ENCODE measurements around the gene PP2D1.
"Not testable (repeated sequence)": the region's sequence is repeated elsewhere in the genome, so short reads cannot be mapped to it uniquely, and the experiment has no call there.

Gene PP2D1, protein sequence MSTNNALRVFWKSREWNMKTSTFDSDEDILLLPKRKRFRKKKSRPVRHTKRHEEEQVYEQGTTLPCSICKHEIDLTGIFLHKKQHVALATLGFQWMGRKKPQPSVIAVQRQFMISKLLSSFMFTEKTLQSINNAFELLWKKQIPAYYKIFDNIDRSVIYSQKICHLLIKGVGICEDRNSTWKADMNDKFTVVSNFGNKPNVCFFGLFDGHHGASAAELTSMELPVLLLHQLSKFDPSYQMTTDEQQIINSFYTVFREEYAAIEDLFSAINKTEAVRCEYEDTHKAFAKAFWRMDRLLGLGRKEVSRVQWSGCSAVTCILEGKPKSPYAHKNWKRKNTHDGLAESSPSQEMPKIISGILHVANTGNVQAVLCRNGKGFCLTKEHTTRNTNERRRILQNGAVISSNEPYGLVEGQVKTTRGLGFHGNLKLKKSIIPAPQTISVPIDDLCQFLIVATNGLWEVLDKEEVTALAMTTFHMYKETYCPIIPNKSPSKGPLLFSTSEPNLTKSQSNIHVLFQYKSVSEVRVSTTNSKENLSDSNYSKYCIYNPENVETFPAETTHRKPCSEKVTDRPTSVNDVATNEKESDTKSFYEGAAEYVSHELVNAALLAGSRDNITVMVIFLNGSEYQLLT

DNA sequence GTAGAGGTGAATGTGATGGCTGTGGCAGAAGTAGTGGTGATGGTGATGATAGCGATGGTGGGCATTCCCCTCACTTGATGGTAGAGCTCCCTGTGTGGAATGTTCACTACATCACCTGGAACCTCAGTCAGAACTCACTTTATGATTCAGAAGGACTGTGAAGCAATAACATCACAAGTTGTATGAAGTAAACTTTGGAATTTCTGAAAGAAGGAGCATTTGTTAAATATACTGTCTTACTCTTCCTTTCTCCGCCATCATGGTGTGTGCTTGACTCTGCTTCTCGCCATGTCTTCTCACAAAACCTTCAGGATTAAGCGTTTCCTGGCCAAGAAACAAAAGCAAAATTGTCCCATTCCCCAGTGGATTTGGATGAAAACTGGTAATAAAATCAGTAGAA, at the start of gene PP2D1:
PP2D1 (minus strand) TSS at position 101 of the 400 bp plus-strand sequence. CDS start 192 bp downstream, outside the sequence.
- no peak for DNase-seq (ENCODE audit: low spot score)

DNA sequence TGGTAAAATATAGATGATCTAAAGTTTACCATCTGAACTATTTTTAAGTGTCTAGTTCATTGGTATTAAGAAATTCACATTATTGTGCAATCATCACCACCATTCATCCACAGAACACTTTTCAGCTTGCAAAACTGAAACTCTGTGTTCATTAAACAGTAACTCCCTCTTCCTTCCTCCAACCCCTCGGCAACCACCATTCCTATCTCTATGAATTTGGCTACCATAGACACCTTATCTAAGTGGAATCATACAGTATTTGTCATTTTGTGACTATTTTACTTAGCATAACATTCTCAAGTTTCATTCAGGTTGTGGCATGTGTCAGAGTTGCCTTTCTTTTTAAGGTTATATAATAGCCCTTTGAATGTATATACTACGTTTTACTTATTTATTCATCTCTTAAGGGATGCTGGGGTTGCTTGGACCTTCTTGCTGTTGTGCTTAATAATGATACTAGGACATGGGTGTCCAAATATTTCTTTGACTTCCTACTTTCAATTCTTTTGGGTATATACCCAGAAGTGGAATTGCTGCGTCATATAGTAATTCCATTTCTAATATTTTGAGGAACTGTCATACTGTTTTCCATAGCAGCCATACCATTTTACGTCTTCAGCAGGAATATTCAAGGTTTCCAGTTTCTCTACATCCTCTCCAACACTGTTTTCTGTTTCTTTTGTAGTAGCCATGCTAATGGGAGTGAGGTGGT, 49.1 kb upstream of the PP2D1 start:
- no peak for DNase-seq (ENCODE audit: low spot score)

DNA sequence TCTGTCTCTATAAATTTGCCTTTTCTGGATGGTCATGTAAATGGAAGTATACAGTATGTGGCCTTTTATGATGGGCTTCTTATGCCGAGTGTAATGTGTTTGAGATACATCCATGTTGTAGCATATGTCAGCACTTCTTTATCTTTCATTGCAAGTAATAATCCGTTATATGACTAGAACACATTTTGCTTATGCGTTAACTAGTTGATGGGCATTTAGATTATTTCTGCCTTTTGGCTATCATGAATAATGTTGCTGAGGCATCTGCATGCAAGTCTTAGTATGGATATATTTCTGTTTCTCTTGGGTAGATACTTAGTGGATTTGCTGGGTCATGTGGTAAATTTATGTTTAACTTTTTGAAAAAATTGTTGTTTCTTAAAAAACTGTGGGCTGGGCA, 47.9 kb upstream of the PP2D1 start:
- no peak for DNase-seq (ENCODE audit: low spot score)

DNA sequence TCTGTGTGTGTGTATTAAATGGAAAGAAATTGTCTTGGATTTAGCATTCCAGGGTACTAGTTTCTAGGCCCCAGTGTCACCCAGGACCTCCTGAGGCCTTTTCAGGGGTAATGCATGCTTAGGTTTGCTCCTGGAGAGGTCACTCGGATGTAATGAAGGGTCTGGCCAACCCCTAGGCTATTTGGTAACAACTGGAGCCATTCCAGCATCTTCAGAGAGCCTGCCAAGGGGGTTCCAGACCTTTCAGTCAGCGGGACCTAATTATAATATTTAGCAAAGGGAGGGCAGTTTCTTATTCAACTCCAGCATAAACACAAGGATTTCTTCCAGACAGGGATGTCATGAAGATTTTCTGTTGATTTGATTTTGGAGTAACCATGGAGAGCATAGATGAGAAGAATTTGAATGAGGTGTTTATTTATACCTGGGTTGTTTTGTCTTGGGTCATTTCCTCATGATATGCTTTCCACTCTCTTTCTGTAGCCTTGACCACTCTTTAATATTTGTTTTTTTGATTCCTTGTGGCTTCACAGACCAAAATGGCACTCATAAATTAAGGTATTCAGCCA, 45.6 kb upstream of the PP2D1 start:
- DNase-seq (ENCODE audit: low spot score), result no peak

DNA sequence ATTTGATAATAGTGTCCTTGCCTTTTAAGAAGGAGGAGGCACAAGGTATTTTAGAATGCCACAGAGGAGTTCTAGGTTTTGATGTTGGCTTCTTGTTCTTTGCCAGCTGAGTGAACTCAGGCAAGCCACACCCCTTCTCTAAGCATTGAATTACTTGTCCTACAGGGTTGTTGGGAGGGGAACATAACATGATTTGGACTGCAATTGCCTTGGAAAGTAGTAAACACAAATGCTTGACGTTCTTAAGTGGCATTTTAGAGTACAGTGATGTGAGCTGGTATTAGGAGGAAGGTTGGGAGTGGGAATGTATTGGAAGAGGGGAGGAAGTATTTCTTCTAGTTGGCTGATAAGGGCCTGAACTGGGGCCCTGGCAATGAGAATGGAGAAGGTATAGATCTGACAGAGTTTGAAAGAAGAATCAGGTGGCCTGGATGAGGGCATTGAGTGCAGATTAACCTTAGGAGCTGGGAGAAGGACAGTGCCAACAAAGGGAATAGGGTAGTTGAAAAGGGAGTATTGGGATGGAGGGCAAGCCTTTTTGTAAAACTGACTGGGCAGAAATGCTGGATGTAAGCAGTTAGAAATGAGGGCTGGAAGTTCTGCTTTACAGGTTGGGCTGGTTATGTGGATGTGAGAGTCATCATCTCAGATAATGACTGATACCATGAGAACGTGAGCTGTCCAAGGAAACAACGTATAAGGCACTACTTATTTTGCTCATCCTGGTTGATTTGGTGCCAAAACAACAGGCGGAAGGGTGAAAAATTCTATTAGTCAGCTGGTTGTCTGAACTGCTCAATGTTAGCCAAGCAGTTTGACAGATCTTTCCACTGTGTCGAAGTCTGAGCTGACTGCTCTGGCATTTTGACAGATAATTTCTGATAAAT, 44.9 kb upstream of the PP2D1 start:
- DNase-seq (ENCODE audit: low spot score), result no peak

DNA sequence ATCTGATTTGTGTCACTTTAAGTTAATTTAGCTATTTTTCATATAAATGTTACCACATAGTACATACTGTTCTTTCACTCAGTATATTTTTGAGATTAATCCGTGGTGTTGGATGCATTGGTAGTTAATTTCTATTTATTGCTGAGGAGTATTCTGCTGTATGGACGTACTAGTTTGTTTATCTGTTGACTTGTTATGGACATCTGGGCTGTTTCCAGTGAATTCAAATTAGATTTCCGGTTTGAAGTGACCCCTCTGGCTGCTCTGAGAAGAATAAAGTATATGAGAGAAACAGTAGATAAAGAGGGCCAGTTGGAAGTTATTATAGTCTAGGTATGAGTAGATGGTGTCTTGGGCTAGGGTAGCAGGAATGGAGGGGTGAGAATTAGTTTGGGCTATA, 43.8 kb upstream of the PP2D1 start:
- DNase-seq (ENCODE audit: low spot score), result no peak

DNA sequence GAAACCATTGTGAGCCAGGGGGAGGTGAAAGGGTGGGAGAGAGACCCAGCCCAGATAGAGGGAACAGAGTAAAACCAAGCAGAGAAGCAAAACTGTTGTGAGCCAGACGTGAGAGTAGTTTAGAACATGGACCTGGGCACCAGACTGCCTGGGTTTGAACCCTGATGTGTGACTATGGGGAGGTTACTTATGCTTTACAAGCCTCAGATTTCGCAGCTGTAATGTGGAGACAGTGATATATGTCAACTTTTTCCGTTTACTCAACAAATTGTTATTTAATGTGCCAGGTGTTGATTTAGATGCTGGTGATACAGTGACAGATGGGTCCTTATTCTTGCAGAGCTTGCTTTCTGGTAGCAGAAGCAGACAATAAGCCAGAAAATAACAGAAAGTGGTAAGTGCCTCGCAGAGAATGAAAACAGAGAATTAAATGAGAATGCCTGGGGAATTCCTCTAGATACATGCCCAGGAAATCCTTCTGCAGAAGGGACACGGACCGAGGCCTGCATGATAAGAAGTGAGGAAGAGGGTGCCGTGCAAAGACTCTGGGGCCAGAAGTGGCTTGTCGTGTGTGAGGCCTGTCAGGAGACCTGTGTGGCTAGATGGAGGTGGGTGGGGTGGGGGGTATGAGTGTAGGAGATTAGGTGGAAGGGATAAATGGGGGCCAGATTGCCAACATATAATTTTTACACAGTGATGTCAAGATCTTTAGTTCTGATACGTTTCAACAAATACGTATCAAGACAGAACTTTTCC, 43.1 kb upstream of the PP2D1 start:
- peak; percentile 33 for DNase-seq (ENCODE audit: low spot score)

DNA sequence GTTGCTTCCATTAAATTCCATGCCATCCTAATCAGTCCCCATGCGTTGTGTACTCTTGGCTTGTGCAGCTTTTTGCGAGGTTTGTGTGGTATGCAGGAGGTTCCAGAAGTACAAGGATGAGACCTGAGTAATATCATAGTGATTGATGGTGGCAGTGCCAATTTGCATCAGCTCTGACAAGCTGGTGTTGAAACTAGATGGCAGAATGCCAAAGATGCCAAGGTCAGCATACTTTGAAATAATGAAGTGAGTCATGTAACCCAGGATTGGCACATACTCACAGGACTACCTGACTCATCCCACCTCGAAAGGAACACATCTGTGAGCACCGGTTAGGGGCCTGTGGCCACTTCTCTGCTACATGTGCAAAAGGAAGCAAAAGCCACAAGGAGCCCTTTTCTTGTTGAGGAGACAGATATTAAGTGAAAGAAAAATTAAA, 42.5 kb upstream of the PP2D1 start:
- DNase-seq (ENCODE audit: low spot score), result no peak

DNA sequence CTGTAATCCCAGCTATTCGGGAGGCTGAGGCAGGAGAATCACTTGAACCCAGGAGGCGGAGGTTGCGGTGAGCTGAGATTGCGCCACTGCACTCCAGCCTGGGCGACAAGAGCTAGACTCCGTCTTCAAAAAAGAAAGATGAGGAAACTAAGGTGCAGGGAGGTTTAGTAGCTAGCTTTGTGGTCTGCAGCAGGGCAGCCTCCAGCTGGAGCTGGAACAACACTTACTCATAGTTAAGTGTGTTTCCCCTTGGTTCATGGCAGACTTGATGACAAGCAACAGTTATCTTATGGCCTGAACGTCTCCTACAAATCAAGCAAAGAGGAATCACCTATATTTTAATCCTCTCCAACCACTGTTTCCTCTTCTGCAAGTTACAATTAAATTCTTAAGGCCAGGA, 40.8 kb upstream of the PP2D1 start:
- DNase-seq (ENCODE audit: low spot score), result no peak

DNA sequence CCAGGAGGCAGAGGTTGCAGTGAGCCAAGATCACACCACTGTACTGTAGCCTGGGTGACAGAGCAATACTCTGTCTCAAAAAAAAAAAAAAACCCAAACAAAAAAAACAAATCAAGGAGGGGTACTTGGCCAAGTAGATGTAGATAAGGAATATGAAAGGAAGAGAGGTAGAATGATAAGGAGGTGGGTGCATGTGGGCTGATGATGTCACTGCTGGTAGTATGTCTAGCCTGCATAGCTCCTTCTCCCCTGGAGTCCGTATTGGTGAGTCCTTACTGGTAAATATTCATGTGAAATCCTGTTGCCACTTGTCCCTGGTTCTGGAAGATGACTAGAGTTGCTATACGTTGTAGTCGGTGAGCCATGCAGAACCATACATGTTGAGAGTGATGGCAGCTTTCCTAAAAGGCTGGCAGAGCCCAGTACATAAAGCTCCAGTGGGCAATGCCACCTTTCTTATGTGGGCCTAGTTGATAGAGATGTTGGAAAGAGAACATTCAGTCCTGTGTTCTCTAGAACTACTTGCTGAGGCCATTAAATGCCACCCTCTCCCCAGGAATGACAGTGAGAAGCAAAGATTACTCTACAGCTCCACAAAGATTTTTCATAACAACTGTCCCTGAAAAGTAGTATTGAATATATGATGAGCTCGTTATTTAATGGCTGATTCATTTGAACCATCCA, 39.2 kb upstream of the PP2D1 start:
- no peak for DNase-seq (ENCODE audit: low spot score)

DNA sequence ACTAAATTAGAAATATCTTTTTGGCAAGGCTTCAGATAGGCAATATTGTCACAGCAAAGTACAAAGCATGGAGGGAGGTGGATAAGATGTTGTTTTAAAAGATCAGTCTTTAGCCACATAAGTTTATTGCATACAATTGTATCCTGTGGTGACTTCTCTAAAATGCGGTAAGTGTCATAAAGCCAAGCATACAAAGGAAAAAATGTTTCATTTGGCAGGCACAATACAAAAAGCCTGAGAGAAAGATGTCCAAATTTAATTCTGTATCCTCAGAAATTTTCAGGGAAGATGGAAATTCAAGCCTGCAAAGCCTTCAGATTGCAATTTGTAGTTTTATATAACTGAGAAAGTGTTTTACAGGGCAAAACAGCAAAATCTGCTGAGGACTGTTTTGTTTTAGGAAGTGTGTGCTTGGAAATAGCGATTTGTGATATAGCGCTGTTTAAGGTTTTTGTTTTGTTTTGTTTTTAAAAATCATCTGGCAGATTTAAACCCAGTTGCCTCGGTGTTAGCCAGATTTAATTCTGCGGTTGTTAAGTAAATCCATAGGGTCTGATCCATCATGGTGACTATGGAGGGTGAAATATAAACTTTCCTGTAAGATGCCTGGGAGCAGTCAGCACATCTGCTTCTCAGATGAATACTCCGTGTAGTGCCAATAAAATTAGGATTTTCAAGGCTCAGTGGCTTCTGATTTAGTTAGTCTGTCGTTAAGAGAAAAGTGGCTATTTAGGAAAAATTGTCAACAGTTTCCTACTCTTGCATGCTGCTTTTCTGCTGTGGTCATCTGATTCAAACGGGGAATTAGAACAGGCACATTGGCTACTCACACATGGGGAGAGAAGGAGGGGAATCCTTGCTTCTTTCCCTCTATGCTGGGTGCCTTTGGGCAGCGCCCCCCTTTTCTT, 36.2 kb upstream of the PP2D1 start:
- DNase-seq (ENCODE audit: low spot score), result peak; percentile 44

DNA sequence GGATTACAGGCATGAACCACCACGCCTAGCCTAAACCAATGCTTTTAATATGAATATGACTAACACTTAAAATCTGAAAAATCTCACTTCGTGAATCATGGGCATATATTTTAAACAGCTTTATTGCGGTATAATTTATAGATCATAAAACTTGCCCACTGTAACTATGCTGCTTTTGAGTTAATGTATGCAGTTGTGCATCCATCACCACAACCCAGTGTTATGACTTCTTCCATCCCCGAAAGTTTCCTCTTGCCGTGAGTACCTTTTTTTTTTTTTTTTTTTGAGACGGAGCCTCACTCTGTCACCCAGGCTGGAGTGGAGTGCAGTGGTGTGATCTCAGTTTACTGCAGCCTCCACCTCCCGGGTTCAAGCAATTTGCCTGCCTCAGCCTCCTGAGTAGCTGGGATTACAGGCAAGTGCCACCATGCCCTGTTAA, 35.3 kb upstream of the PP2D1 start:
- no peak for DNase-seq (ENCODE audit: low spot score)

DNA sequence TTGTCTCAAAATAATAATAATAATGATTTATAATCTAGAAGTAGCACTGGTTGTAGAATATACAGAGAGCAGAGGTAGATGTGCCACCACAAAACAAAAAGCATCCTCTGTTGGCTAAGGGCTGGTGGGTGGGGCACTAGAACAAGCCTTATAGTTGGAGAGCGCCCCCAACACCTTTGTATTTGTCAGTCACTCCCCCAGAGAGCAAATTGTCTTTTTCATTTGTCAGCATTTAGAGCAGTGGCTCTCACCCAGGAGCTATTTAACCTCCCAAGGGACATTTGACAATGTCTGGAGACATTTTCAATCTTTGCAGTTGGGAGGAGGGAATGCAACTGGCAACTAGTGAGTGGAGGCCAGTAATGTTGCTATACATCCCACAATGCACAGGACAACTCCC, 34.5 kb upstream of the PP2D1 start:
- no peak for DNase-seq (ENCODE audit: low spot score)

DNA sequence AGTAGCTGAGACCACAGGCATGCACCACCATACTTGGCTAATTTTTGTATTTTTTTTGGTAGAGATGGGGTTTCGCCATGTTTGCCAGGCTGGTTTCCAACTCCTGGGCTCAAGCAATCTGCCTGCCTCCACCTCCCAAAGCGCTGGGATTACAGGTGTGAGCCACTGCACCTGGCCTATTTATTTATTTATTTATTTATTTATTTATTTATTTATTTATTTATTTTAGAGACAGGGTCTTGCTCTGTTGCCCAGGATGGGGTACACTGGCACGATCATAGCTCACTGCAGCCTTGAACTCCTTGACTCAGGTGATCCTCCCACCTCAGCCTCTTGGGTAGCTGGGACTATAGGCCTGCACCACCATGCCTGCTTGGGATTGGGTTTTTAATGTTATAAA, 33.1 kb upstream of the PP2D1 start:
- DNase-seq (ENCODE audit: low spot score), result not testable (repeated sequence)

DNA sequence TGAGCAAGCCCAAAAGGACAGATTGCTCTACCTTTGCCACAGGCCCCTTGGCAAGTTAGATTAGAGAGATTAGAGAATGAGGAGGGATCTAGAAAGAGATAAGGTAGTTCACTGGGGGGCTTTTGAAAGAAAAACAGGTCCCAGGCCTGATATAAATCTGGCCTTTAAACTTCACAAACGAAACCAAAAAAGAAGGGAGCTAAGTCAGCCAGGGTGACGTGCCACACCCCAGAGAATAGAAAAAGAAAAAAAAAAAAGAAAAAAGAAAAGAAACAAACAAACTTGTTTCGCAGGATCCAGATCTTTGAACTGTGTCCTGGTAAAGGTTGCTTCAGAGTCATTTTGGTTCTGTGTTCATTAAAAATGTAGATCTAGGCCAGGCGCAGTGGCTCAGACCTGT, 31.8 kb upstream of the PP2D1 start:
- no peak for DNase-seq (ENCODE audit: low spot score)

DNA sequence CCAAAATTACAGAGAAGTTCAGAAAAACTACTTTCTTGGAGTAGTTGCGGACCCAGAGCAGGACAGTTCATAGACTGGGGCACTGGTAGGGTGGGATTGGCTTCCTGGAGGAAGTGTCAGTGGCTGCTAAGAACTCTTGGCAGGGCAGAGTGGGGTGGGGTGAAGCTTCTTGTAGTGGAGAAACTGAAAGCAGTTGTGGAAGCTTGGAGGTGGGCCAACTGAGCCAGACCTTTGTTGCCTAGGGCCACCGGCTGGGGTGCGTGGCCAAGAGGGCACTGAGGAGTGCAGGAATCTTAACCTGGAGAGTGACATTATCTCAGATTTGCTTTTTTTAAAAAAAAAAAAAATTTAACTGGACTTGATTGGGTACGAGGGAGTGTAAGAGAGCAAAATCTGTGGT, 31.3 kb upstream of the PP2D1 start:
- DNase-seq (ENCODE audit: low spot score), result peak; percentile 83

DNA sequence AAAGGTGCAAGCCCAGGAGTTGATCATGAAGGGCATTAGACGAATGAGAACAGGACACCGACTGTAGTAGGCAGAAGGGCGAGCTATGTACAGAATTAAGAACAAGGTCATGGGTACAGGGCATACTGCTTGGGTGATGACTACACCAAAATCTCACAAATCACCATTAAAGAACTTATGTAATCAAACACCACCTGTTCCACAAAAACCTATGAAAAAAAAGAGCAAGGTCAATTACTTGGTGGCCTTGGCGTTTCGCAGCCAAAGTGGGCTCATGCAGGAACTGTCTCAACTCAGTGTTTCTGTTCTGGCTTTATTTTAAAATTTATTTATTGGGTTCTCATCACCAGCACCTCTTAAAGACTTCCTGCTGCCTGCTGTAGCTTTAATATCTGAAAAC, 30.3 kb upstream of the PP2D1 start:
- DNase-seq (ENCODE audit: low spot score), result no peak

DNA sequence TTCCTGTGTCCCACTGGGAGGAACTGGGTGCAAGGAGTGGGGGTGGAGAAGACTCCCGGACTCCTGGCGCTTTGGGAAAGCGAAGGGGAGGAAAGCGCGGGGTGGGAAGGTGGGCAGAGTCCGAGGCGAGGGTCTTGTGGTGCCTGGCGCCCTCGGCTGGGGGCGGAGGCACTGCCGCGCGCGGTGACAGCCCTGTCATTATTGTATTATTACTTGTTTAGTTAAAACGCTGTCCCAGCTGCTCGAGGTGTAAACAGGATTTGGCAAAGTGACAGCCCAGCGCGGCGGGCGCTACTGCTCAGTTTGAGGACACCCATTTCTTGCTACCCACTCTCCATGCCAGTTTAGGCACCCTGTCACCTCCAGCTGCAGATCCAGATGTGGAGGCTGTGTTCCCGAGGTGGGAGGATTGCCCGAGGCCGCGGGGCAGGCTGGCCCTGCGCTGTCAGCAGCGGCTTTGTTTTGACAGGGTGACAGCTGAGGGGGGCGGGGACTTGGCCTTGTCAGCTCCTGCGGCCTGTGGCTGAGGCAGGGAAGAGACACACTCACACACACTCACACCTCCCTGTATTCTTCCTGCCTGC, 29.2 kb upstream of the PP2D1 start:
- peak; percentile 97 for DNase-seq (ENCODE audit: low spot score)
